HEK293 (cell line): ENCODE data around the gene ANTKMT.
A peak's percentile ranks its signal among the peaks of the same experiment; 100 is the strongest.

Experiments used
- CTCF ChIA-PET: fragments of 350-600 bp; formaldehyde crosslinking; extraction: SDS; loops from one replicate; lab custom pipeline; 2021; ENCODE audit warnings: antibody characterized with exemption; lab: Yijun Ruan, JAX
- POLR2A ChIA-PET: fragments of 300-600 bp; formaldehyde crosslinking; extraction: SDS; loops from one replicate; lab custom pipeline; 2020; ENCODE audit warnings: antibody characterized with exemption, inconsistent platforms; lab: Yijun Ruan, JAX
- H3K27ac ChIP-seq: fragments of 200-500 bp; sonication (Bioruptor generic); 2 replicates; pipeline ENCODE4 v1.5.1; 2014; ENCODE audit warnings: low read depth, low read length, control low read depth, inconsistent platforms; ENCODE audit errors: extremely low read depth
- H3K36me3 ChIP-seq, 2 experiments: fragments of 200-500 bp in 1 of 2; sonication (Bioruptor generic) in 1 of 2; 1 replicate in 1 of 2; 2 replicates in 1 of 2; pipeline ENCODE4 v1.5.1; 2014 to 2017; ENCODE audit warnings: inconsistent platforms in 2 of 2, low read length in 2 of 2; ENCODE audit not compliant: control insufficient read depth in 2 of 2, insufficient read depth in 1 of 2
- H3K4me1 ChIP-seq: fragments of 200-500 bp; sonication (Bioruptor generic); 2 replicates; pipeline ENCODE4 v1.5.1; 2014; ENCODE audit warnings: mild to moderate bottlenecking, low read length, inconsistent platforms; ENCODE audit not compliant: control insufficient read depth, insufficient read depth
- H3K4me3 ChIP-seq: 2 replicates; pipeline ENCODE4 v1.5.1; 2011; ENCODE audit warnings: low read depth, mild to moderate bottlenecking, control low read depth, low read length, moderate library complexity
- H3K9me3 ChIP-seq: fragments of 200-500 bp; sonication (Bioruptor generic); 2 replicates; pipeline ENCODE4 v1.5.1; 2014; ENCODE audit warnings: low read depth, low read length, inconsistent platforms; ENCODE audit not compliant: control insufficient read depth, insufficient read depth
- CTCF ChIP-seq: fragments of 450-650 bp; formaldehyde crosslinking; IDR thresholded peaks from 2 replicates; pipeline ENCODE4 v1.5.1; 2016; ENCODE audit warnings: missing biosample characterization, missing genetic modification characterization
- RBAK ChIP-seq: fragments of 450-650 bp; formaldehyde crosslinking; IDR thresholded peaks from 2 replicates; pipeline ENCODE4 v1.5.1; 2016; ENCODE audit warnings: missing biosample characterization, missing genetic modification characterization
- SCRT2 ChIP-seq: fragments of 450-650 bp; formaldehyde crosslinking; IDR thresholded peaks from 2 replicates; pipeline ENCODE4 v1.5.1; 2016; ENCODE audit warnings: missing biosample characterization, missing genetic modification characterization
- ZBTB49 ChIP-seq: fragments of 450-650 bp; formaldehyde crosslinking; IDR thresholded peaks from 2 replicates; pipeline ENCODE4 v1.5.1; 2016; ENCODE audit warnings: missing biosample characterization, missing genetic modification characterization, low read depth
- ZBTB8A ChIP-seq: fragments of 450-650 bp; formaldehyde crosslinking; IDR thresholded peaks from 2 replicates; pipeline ENCODE4 v1.5.1; 2016; ENCODE audit warnings: missing biosample characterization, missing genetic modification characterization
- ZNF10 ChIP-seq: fragments of 450-650 bp; formaldehyde crosslinking; IDR thresholded peaks from 2 replicates; pipeline ENCODE4 v1.5.1; 2017; ENCODE audit warnings: missing biosample characterization, missing genetic modification characterization
- ZNF121 ChIP-seq: fragments of 450-650 bp; formaldehyde crosslinking; IDR thresholded peaks from 2 replicates; pipeline ENCODE4 v1.5.1; 2016; ENCODE audit warnings: missing biosample characterization, missing genetic modification characterization
- ZNF184 ChIP-seq: fragments of 450-650 bp; IDR thresholded peaks from 2 replicates; pipeline ENCODE4 v1.5.1; 2018; ENCODE audit warnings: missing biosample characterization, mild to moderate bottlenecking, missing genetic modification characterization
- ZNF223 ChIP-seq: fragments of 450-650 bp; formaldehyde crosslinking; IDR thresholded peaks from 2 replicates; pipeline ENCODE4 v1.5.1; 2016; ENCODE audit warnings: missing biosample characterization, missing genetic modification characterization
- ZNF248 ChIP-seq: fragments of 450-650 bp; formaldehyde crosslinking; IDR thresholded peaks from 2 replicates; pipeline ENCODE4 v1.5.1; 2017; ENCODE audit warnings: missing biosample characterization, missing genetic modification characterization
- ZNF274 ChIP-seq, 2 experiments: fragments of 200-500 bp in 1 of 2; fragments of 450-650 bp in 1 of 2; sonication (Bioruptor generic) in 1 of 2; formaldehyde crosslinking in 1 of 2; IDR thresholded peaks; 2 replicates each; pipeline versions ENCODE4 v1.5.1 to v1.6.1; 2014 to 2016; ENCODE audit warnings: borderline replicate concordance in 1 of 2, inconsistent platforms in 1 of 2, low read length in 1 of 2, missing biosample characterization in 1 of 2, missing genetic modification characterization in 1 of 2
- ZNF292 ChIP-seq: fragments of 450-650 bp; formaldehyde crosslinking; IDR thresholded peaks from 2 replicates; pipeline ENCODE4 v1.5.1; 2016; ENCODE audit warnings: low read depth, missing biosample characterization, missing genetic modification characterization, borderline replicate concordance
- ZNF449 ChIP-seq: fragments of 450-650 bp; formaldehyde crosslinking; IDR thresholded peaks from 2 replicates; pipeline ENCODE4 v1.5.1; 2017; ENCODE audit warnings: missing biosample characterization, mild to moderate bottlenecking, missing genetic modification characterization, moderate library complexity
- ZNF701 ChIP-seq: fragments of 450-650 bp; formaldehyde crosslinking; IDR thresholded peaks from 2 replicates; pipeline ENCODE4 v1.5.1; 2016; ENCODE audit warnings: missing biosample characterization, missing genetic modification characterization
- ZNF704 ChIP-seq: fragments of 450-650 bp; formaldehyde crosslinking; IDR thresholded peaks from 2 replicates; pipeline ENCODE4 v1.5.1; 2016; ENCODE audit warnings: missing biosample characterization, missing genetic modification characterization
- TF ChIP-seq, protein P1 (sequence below): fragments of 450-650 bp; formaldehyde crosslinking; IDR thresholded peaks from 2 replicates; pipeline ENCODE4 v1.5.1; 2016; ENCODE audit warnings: missing biosample characterization, missing genetic modification characterization

ANTKMT gene

DNA sequence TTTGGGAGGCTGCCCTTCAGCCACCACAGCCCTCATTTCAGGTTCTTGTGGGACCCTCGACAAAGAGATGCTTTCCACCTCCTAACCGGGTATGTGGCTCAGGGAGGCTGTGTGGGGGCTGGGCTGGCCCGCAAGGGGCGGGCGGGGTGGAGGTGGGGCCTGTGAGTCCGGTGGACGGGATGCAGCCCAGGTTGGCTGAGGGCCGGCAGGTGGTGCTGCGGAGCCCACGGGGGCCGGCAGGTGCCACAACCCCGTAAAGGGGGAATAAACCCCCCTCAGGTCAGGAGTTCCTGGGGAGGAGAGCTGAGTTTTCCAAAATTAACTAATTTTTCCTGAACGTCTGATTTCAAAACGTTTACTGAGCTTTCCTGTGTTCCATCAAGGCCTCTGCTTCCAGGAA lies 24.8 kb downstream of the ANTKMT start:
- no peak overlapping the region for H3K27ac ChIP-seq
- ChIA-PET CTCF (interaction anchor here (0.6 to 3.8 kb wide), 12 partner anchors 10 to 629 kb away, joined by 3 to 11 read pairs (median 4); partner anchors contain the start of genes ANTKMT and MSLN), POLR2A (no interaction called here)

DNA sequence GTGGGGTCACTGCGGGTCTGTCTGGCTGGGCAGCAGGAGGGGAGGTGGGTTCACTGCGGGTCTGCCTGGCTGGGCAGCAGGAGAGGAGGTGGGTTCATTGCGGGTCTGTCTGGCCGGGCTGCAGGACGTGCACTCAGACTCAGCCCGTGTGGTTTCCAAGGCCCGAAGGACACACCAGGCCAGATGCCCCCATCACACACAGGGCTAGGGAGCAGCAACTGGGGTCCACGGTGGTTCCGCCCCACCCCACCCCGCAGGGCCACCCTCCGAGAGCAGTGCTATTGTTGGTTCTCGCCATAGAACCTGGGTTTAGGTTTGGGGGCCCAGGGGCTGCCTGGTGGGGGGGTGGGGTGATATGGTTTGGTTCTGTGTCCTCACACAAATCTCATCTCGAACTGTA lies 25.7 kb downstream of the ANTKMT start:
- H3K9me3 ChIP-seq, result no peaks in the 10 kb centered on the region
- no peak overlapping the region for H3K27ac ChIP-seq
- no peak overlapping the region for H3K4me3 ChIP-seq
- ChIA-PET CTCF (no interaction called here), POLR2A (no interaction called here)
- H3K36me3 ChIP-seq, result no peaks in the 10 kb centered on the region
- TF ChIP-seq ZNF184 (tag by site-specific recombination) (no peak), ZNF292 (tag by site-specific recombination) (no peak), ZNF223 (tag by site-specific recombination) (no peak)
- no peaks in the 10 kb centered on the region for H3K4me1 ChIP-seq

More for the DNA sequence above, 24.8 kb downstream of the ANTKMT start:
- no peak for TF ChIP-seq ZNF10 (tag by site-specific recombination)
- TF ChIP-seq, protein P1, sequence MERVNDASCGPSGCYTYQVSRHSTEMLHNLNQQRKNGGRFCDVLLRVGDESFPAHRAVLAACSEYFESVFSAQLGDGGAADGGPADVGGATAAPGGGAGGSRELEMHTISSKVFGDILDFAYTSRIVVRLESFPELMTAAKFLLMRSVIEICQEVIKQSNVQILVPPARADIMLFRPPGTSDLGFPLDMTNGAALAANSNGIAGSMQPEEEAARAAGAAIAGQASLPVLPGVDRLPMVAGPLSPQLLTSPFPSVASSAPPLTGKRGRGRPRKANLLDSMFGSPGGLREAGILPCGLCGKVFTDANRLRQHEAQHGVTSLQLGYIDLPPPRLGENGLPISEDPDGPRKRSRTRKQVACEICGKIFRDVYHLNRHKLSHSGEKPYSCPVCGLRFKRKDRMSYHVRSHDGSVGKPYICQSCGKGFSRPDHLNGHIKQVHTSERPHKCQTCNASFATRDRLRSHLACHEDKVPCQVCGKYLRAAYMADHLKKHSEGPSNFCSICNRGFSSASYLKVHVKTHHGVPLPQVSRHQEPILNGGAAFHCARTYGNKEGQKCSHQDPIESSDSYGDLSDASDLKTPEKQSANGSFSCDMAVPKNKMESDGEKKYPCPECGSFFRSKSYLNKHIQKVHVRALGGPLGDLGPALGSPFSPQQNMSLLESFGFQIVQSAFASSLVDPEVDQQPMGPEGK (tag by site-specific recombination), result peak; percentile 31; the same call in 1 of the 2 replicates
- no peaks in the 10 kb centered on the region for H3K36me3 ChIP-seq
- H3K9me3 ChIP-seq, result no peaks in the 10 kb centered on the region
- H3K4me1 ChIP-seq, result no peaks in the 10 kb centered on the region
- H3K4me3 ChIP-seq, result no peak overlapping the region

- CTCF ChIA-PET, result interaction anchor here (0.5 to 2.1 kb wide), 3 partner anchors 37 to 311 kb away, joined by 4 to 7 read pairs (median 5); partner anchors contain the start of genes CHTF18 and RPUSD1
- POLR2A ChIA-PET, result no interaction called here
- TF ChIP-seq CTCF (no peak), ZNF121 (tag by site-specific recombination) (peak; percentile 76; the same call in 1 of the 2 replicates), ZNF704 (tag by site-specific recombination) (no peak), SCRT2 (peak; percentile 71; the same call in 1 of the 2 replicates)
- TF ChIP-seq, all 188 proteins: peak for 2
Observed at GRCh38 chr16:747978-748746, 27.2 kb downstream of the ANTKMT start.

GRCh38 chr16:749010-749409 lies 28.1 kb downstream of the ANTKMT start:
- Histone ChIP-seq H3K4me3 (no peak overlapping the region), H3K4me1 (no peaks in the 10 kb centered on the region), H3K27ac (no peak overlapping the region), H3K36me3 (no peaks in the 10 kb centered on the region), H3K9me3 (no peaks in the 10 kb centered on the region)
- ChIA-PET CTCF (interaction anchor here (0.5 to 2.1 kb wide), 5 partner anchors 10 to 310 kb away, joined by 3 to 7 read pairs (median 5); partner anchors contain the start of genes CHTF18 and RPUSD1), POLR2A (interaction anchor here (0.7 to 0.9 kb wide), 4 partner anchors 34 to 42 kb away, joined by 3 to 6 read pairs (median 3); no protein-coding TSS in a partner anchor)
- TF ChIP-seq RBAK (no peak), ZNF274 (IDR thresholded peaks at IDR 0.05; ENCODE audit: low read length) (no peak), ZNF274 (tag by site-specific recombination; IDR thresholded peaks at IDR 0.05; ENCODE audit: borderline replicate concordance) (no peak), ZNF701 (tag by site-specific recombination) (no peak), ZBTB49 (tag by site-specific recombination) (no peak), ZBTB8A (tag by site-specific recombination) (no peak), ZNF449 (tag by site-specific recombination) (no peak), ZNF248 (tag by site-specific recombination) (no peak)

More at GRCh38 chr16:747978-748746, 27.2 kb downstream of the ANTKMT start:
- no peak overlapping the region for H3K4me3 ChIP-seq
- H3K4me1 ChIP-seq, result no peaks in the 10 kb centered on the region
- H3K36me3 ChIP-seq, result no peaks in the 10 kb centered on the region
- no peak overlapping the region for H3K27ac ChIP-seq
- H3K9me3 ChIP-seq, result no peaks in the 10 kb centered on the region
